SHP77 treated with DMSO at 0.1 percent for 48 hours (cell line): ENCODE measurements around the gene MXD1.
"Not testable (repeated sequence)": the region's sequence is repeated elsewhere in the genome, so short reads cannot be mapped to it uniquely, and the experiment has no call there.

Experiments used
- DNase-seq: peaks from one replicate; lab custom pipeline; 2025; lab: John Stamatoyannopoulos, UW

MXD1 gene

DNA sequence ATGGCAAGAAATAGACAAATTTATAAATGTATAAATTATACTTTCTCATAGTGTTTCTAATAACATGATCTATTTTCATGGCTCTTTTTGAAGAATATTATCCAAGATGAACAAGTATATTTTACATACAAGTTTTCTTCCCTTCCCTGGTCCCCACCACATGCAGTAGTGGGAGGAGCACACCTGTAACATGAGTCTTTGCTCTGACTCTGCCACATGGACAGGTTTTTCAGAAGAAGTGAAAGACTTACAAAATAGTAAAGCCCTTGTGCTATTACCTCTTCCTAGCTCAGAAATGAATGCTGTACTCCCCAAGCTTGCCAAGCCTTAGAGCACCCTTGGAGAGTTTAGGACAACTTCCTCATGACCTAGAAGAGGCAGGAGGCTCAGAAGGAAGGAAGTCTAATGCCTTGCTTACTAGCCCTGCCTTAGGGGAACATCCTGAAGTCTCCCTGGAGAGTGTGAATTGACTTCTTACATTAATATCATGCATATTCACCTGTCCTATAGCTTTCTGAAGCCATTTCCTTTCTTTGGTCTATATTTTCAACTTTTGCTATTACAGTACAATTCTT is 18.4 kb downstream of the MXD1 start:
- DNase-seq, result no peak

DNA sequence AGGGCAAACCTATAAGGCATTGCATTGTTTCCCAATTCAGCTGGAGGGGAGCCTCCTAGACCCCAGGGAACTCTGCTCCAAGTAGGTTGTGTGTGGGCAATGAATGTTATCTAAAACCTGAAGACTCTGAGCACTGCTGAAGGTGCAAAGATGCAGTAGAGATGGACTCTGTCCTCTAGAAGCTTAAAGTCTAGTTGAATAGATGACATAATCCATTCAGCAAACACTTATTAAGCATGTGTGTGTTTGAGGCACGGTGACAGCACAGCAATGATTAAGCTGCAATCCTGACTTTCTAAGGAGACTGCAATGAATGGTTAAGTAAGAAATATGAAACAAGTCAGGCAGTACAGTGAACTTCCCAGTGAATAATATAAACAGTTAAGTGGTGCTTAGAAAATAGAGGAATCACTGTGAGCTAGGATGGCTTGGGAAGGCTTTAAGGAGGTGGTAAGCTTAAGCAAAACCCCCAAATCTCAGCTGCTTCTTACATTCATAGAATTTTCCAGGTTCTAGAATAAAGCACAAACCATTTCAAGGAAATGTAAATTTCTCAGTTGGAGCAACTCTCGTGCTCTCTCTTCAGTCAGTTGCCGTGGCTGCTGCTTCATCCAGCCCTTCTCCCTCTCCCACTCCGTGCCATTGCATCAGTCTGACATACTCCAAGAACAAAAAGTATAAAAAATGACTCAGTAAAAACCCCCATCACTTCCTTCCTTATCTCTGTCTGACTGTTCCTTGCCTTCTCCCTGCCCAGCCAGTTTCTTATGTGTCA is 19.1 kb downstream of the MXD1 start:
- no peak for DNase-seq

DNA sequence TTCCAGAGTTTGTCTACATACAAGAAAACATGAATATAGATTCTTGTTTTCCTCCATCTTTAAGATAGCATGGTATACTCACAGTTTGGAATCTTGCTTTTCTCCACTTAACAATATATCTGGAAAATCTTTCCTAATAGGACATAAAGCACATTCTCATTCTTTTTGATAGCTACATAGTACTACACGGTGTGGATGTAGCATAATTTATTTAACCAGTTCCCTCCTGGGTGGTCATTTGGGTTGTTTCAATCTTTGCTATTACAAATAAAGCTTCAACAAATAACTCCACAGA is 19.7 kb downstream of the MXD1 start:
- no peak for DNase-seq

DNA sequence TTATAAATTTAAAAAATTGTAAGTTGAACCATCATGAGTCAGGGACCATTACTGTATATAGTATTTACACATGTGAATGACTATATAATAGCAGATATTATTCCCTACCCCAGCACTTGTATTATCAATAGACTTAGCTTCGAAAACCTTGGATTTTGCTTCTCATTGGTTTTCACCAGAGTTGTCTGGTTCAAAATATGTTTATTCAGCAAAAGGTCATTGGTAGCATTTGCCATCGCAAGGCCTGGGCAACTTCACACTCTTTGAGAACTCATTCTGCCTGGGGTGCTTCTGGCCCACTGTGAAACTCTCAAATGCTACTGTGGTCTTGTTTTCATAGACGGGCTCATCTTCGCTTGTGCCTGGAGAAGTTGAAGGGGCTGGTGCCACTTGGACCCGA is 20.1 kb downstream of the MXD1 start:
- no peak for DNase-seq

DNA sequence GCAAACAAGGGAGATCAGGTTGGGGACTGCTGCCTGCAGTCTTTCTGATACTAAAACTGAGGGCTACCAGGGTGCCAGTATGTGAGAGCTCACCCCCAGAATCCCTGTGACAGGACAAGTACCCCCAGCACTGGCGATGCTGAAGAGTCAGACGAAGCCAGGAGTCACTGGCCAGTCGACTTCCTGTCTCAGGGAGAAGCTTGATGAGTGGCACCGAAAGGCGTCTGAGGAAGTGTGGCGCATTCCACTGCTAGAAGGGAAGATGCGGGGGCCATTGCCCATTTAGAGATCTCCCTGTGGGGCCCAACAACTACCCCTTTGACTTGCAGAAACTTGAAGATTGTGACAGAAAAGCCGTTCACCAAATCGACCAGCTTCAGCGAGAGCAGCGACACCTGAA is 22.0 kb downstream of the MXD1 start:
- no peak for DNase-seq

DNA sequence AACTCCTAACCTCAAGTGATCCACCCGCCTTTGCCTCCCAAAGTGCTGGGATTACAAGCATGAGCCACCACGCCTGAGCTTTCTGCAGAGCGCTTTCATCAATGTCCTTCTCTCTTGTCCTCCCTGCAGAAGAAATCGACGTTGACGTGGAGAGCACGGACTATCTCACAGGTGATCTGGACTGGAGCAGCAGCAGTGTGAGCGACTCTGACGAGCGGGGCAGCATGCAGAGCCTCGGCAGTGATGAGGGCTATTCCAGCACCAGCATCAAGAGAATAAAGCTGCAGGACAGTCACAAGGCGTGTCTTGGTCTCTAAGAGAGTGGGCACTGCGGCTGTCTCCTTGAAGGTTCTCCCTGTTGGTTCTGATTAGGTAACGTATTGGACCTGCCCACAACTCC is 23.1 kb downstream of the MXD1 start:
- no peak for DNase-seq

DNA sequence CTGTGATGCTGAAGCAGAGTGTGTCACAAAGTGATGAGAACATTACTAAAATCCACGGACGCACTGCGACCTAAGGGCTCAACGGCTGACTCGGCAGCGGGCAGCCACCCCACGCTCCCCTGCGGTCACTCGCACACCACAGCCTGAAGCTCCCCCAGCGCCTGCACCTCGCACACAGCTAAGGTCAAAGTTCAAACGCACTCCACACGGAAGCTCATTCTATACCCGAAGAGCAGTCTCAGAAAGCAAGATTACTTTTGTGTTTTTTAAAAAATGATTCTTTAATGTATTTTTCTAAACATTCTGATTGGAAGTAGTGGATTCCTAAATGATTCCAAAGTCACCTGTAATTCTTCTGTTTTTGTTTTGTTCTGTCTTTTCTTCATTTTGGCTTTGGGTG is 24.8 kb downstream of the MXD1 start:
- no peak for DNase-seq

DNA sequence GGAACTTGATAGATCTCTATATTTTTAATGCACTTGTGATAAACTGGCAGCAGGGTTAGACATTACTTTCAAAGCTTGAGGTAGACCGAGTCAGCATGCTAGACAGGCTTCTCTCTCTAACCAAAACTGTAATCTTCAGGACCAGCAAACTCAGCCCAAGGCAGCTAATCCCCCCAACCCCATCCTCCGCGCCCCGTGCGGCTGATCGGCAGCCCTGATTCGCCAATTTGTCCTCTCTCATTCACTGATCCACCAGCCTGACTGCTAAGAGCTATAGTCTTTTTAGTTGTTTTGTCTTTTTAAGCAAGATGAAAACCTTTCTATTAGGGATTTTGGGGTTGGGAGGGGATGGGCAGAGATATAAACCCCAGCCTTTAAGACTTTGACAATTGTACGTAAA is 25.8 kb downstream of the MXD1 start:
- no peak for DNase-seq

DNA sequence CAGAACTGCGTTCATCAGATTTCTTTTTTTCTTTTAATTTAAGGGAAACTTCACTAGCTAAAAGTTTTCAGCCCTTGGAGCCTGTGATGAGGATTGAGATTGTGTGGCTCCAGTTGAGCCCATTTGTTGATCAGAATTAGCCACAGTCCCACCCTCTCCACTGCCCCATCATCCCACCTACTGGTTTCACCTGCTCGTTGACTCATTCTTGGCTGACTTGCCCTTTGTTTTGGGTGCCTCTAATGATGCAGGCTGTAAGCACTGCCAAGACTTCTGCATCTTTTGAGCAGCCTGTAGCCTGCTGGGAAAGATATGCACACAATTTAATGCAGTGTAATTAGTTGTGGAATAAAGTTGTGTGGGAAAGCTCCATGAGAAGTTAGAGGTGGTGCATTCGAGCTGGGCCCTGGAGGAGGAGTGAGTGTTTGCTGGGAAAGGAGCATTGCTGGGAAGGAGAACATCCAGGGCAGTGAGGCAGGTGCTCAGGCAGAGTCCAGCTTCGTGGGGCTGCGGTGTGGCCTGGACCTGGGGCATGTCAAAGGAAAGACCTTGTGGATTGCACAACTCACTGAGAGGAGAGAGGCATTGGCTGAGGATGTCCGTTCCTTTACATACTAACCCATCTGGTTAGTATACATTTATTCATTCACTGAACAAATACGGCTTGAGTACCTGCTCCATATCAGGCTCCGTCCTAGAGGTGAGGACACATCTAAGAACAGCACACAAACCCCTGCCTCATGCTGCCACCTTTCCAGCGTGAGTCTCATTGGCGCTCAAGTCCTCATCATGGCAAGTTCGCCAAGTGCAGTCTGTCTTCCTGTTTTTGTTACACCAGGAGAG is 28.3 kb downstream of the MXD1 start:
- DNase-seq, result no peak

DNA sequence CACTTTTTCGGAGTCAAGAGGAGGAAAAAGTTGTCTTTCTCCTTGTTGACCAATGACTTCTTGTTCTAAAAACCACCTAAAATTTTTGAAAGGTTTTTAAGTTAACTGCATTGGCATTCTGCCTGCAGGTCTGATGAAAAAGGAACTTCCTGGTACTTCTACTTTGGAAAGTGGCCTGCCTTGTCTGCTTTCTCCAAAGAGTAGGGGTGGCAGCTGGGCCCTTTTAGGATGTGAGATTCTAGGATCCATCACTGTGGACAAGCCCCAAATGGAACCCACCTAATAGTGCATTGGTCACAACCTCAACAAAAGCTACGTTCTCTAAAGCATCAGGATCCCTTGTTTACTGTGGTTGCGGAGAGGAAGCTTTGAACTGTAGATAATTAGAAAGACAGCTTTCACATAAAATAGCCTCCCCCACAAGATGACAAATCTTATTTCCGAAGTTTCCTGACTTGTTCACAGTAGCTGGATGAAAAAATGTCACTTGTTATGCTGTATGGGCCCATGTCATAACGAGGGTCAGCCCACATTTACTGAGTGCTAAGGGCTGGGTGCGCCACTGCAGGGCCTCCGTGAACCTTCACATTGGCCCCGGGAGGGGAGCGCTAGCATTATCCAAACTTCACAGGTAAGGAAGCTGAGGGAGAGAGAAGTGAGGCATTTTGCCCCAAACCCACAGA is 29.1 kb downstream of the MXD1 start:
- no peak for DNase-seq

DNA sequence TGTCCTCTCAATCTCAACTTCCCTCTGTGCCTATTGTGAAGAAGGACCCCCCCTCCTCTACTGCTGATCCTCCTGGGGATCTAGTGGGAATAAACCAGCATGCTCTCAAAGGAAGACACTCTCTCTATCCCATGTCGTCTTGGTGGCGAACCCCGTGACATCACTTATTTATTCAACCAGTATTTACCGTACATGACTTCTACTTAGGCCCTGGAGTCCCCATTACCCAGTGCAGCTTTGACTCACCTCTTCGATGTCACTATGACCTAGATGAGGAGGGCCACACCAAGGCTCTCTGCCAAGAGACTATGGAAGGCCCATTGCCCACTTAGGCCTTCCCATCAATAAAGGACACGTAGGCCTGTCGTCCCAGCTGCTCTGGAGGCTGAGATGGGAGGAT is 29.8 kb downstream of the MXD1 start:
- no peak for DNase-seq

DNA sequence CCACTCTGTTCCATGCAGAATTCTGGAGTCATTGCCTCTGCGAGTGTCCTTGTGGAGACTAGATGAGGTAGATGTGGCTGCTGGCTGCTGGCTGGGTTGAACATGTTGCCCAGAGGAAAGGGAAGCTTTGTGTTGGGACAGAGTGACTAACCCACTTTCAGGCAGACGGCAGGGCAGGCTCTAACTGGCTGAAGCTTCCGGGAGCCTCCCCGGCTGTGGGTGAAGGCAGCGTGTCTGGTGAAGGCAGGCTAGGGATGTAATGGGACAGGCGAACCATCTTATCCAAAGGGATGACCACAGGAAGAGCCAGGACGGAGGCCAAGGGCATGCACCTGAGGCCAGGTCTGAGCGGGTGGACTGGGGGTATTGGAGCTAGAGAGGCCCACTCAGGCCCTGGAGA is 30.5 kb downstream of the MXD1 start:
- DNase-seq, result no peak

DNA sequence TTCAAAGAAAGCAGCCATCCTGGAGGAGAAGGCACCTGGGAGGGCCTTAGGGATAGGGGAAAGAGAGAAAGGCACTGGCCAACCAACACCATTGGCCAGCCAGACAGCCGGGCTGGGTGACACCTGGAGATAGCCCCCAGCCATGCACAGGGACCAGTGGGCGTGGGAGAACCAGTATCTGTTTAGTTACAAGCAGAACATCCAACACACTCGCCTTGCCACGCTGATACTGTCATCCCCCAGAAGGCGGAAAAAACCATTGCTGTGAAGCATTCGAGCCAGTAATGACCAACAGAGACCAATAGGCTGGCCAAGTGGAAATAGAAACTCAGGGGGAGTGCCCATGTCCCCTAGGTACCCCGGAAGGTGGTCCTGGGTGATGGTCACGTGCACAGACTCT is 31.0 kb downstream of the MXD1 start:
- no peak for DNase-seq

DNA sequence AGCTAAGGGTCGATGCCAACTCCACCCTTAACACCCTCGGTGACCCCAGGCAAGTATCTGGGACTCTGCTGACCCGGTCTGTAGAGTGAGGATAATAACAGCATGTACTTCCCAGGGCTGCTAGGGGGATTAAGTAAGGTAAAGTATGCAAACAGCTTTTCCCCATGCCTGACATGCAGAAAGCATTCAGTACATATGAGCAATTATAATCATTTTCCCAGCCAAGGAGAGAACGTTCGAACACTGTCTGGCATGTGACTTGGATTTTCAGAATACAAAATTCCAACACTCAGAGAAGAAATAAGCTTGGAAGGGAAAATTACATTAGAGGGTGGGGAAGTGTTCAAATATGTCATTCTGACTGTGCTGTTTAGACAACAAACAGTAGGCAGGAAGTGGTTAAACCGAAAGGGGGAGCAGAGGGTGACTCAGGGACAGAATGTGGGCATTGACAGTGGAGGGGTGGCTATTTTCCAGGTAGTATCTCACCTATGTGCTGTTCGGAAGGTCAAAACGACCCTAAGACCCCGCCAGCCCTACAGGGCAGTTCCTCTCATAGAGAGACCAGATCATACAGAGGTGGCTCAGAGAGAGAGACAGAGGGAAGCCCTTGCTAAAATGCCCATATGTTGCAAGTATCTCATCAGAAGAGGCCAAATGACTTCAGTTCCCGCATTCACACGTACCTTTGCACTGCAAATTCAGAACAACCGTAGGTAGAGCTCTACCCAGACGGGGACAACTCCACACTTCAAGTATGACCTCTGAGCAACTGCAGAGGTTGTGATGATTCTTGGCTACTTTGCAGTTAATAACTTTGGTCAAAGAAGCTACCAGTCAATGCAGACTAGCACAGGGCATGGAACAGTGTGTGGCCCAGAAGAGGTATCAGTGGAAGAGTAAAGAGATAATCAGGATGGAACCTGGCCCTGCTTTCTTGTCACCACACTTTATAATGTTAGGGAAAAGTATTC is 31.7 kb downstream of the MXD1 start:
- DNase-seq, result no peak

DNA sequence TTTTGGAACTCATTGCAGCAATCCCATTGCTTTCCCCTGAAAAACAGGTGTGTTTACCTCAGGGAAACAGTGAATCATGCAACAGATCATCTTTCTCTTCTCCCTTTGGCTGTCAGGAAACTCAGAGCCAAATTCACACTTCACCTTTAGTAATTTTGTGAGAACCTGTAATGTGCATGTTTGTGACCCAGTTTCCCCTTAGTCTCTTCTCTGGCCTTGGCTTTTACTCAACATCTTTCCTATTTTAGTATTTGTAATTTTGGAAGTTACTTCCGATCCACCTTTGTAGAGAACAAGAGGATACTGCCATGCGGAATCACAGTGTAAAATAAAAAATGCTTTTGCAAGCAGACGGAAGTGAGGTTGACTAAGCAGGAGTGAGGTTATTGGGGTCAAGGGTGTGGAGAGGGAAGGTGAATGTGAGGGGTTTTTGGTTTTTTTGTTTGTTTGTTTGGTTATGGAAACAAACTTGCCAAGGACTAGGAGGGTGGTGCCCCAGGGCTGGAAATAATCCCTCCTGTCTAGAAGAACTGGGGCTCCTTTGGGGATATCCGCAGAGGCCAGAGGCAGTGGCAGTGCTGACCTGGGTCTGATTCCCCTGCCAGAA is 32.5 kb downstream of the MXD1 start:
- no peak for DNase-seq

DNA sequence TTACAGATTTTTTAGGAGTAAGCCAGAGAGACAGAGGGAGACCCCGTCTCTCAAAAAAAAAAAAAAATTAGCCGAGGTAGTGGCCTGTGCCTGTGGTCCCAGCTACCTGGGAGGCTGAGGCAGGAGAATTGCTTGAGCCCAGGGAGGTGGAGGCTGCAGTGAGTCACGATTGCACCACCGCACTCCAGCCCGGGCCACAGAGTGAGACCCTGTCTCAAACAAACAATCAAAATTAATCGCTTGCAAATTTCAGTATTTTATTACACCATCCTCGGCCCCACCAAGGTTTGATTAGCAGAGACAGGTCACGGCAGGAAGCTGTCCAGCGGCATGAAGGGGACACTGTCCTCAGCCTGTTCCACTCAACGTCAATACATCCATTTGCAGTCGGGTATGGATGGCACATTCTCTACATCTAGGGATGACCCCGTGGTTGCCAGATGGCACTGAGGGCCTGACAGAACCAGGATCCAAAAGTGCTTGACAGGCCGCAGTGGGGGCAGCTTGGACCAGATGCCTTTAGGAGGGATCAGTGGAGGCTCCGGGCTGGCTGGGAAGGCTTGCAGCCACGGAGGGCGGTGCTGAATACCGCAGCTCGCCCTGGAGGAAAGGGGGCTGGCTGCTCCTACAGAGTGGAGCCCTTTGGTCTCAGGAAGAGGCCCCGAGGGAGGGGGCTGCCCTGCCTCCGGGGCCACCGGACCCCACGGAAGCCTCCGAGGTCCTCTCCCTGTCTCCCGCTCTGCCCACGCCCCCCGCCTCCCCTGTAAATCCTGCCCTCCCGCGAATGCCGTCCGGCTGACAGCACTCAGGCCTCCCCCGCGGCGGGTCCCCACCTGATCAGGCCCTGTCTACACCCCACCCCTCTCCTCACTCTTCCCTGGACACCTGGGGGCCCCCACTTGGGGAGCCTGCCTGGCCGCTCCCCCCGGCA is 33.4 kb downstream of the MXD1 start:
- DNase-seq, result no peak

DNA sequence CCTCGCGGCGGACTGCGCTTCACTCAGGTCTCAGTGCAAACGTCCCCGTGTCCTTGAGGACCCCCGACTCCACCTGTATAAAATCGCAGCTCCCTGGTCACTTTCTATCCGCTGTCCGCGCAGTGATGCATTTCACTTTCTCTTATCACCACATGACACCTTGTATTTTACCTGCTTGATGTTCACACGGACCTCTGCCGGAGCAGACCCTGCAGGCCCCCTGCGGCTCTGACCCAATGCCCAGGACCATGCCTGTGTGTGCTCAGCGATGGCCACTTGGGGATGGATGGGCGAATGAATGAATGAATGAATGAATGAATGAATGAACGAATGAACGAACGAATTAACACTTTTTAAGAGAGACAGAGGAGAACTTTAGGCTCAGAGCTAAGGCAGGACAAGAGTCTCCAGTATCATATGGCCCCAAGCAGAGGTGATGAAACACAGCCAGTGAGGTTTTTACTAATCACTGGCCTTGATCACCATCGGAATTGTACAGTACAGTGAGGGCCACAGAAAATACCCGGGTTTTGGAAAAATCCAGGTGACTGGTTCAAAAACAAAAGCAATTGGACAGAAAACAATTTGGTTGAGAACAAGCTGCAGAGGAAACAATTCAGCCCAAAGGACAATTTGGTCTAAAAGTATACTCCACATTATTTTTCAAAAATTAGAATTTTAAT is 34.2 kb downstream of the MXD1 start:
- DNase-seq, result no peak

DNA sequence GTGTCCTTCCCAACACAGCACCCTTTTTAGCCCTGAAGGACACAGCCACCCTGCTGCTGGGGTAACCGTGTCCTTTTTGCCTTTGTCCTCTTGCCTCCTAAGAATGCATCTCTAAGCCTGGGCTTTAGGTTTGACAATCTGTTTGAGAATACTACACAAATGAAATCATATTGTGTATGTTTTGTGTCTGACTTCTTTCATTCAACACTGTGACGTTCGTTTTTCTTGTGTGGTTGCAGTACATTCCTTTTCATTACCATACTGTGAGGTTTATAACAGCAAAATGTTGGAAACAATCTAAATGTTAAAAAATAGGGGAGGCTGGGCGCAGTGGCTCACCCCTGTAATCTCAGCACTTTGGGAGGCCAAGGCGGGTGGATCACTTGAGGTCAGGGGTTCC is 35.3 kb downstream of the MXD1 start:
- no peak for DNase-seq

DNA sequence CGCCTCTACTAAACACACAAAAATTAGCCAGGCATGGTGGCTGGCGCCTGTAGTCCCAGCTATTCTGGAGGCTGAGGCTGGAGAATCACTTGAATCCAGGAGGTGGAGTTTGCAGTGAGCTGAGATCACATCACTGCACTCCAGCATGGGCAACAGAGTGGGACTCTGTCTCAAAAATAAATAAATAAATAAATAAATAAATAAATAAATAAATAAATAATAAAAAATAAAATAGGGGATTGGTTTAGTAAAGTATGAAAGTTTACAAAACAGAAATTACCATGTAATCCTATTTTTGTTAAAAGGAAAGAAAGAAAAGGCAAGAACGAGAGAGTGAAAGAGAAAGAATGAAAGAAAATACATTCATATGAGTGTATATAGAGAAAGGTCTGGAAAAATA is 35.8 kb downstream of the MXD1 start:
- DNase-seq, result not testable (repeated sequence)
